Fibroblast of pulmonary artery (primary cell): Measurements from ENCODE around the gene ACSBG1.
"Not testable (repeated sequence)": the region's sequence is repeated elsewhere in the genome, so short reads cannot be mapped to it uniquely, and the experiment has no call there.

Source experiments
- DNase-seq: peaks from one replicate; pipeline ENCODE4 v3.0.0-alpha.2; 2010; ENCODE audit warnings: low read depth
- H3K4me3 ChIP-seq: replicated peaks from 2 replicates; pipeline ENCODE4 v1.5.1; 2011; ENCODE audit warnings: low read depth, mild to moderate bottlenecking, control low read depth, low read length, moderate library complexity
- TF ChIP-seq, protein P1 (sequence below): IDR thresholded peaks from 2 replicates; pipeline ENCODE4 v1.5.1; 2011; ENCODE audit warnings: mild to moderate bottlenecking, control low read depth, low read length, inconsistent platforms; ENCODE audit errors: missing control alignments

The ACSBG1 gene

DNA sequence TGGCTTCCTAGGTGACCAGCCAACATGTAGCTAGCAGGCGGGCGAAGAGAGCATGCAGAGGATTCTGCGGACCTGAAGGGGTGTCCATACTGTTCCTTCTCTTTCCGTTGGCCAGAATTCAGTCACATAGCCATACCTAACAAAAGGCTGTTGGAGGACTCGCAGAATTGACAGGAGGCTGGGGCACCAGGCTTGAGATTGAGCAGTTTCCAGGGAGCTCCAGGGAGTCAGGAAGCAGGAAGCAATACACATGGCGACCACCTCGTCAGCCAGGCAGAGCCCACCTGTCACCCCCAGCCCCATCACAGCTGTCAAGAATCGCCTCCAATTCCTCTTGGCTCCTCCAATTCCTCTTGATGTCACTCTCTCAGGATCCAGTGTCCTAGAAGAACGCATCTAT lies 16.8 kb upstream of the ACSBG1 start:
- DNase-seq, result no peak
- TF ChIP-seq, protein P1, sequence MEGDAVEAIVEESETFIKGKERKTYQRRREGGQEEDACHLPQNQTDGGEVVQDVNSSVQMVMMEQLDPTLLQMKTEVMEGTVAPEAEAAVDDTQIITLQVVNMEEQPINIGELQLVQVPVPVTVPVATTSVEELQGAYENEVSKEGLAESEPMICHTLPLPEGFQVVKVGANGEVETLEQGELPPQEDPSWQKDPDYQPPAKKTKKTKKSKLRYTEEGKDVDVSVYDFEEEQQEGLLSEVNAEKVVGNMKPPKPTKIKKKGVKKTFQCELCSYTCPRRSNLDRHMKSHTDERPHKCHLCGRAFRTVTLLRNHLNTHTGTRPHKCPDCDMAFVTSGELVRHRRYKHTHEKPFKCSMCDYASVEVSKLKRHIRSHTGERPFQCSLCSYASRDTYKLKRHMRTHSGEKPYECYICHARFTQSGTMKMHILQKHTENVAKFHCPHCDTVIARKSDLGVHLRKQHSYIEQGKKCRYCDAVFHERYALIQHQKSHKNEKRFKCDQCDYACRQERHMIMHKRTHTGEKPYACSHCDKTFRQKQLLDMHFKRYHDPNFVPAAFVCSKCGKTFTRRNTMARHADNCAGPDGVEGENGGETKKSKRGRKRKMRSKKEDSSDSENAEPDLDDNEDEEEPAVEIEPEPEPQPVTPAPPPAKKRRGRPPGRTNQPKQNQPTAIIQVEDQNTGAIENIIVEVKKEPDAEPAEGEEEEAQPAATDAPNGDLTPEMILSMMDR, result no peak
- no peak overlapping the region for H3K4me3 ChIP-seq

DNA sequence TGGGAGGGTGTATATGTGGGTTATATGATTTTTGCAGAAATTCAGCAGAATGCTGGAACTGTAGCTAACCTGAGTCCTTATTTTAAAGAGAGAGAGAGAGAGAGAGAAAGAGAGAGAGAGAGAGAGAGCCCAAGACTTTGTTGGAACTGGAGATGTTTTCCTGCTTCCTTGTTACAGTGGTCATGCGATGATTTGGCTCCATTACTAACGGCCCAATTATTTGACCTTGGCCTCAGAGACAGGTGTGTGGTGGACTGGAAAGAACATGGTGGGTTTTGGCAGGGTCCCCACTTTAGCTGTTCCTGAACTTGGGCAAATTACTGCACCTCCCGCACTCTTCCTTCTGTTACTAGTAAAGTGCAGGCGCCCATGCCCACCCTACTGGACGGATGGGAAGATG lies 14.8 kb upstream of the ACSBG1 start:
- TF ChIP-seq, protein P1, result no peak
- no peak overlapping the region for H3K4me3 ChIP-seq
- no peak for DNase-seq

DNA sequence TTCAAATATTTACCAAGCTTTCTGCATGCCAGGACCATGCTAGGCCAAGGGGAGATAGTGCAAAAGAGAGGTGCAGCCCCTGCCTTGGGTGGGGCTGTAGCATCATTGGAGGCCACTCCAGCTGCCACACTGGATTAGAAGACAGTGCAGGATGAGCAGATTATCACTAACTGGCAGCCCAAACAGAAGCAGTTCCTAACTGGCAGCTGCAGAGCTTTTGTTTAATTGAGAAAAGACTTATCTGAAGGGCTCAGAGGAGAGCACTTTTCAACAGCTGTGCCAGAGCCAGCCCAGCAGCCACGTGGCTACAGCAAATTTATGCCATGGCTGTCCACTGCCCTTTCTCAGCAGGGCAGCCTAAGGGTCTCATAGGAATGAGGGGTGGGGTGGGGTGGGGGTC lies 13.5 kb upstream of the ACSBG1 start:
- no peak overlapping the region for H3K4me3 ChIP-seq
- no peak for DNase-seq
- TF ChIP-seq, protein P1, result no peak

DNA sequence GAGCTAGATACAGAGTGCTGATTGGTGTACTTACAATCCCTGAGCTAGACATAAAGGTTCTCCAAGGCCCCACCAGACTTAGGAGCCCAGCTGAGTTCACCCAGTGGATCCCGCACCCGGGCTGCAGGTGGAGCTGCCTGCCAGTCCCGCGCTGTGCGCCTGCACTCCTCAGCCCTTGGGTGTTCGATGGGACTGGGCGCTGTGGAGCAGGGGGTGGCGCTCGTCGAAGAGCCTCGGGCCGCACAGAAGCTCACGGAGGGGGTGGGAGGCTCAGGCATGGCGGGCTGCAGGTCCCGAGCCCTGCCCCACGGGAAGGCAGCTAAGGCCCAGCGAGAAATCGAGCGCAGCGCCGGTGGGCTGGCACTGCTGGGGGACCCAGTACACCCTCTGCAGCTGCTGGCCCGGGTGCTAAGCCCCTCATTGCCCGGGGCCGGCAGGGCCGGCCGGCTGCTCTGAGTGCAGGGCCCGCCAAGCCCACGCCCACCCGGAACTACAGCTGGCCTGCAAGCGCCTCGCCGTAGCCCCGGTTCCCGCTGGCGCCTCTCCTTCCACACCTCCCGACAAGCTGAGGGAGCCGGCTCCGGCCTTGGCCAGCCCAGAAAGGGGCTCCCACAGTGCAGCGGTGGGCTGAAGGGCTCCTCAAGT lies 11.7 kb upstream of the ACSBG1 start:
- not testable (repeated sequence) for H3K4me3 ChIP-seq, DNase-seq

DNA sequence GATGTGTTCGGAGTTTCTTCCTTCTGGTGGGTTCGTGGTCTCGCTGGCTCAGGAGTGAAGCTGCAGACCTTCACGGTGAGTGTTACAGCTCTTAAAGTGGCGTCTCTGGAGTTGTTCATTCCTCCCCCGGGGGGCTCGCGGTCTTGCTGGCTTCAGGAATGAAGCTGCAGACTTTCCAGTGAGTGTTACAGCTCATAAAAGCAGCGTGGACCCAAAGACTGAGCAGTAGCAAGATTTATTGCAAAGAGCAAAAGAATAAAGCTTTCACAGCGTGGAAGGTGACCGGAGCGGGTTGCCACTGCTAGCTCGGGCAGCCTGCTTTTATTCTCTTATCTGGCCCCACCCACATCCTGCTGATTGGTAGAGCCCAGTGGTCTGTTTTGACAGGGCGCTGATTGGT lies 11.0 kb upstream of the ACSBG1 start:
- H3K4me3 ChIP-seq, DNase-seq: not testable (repeated sequence)

DNA sequence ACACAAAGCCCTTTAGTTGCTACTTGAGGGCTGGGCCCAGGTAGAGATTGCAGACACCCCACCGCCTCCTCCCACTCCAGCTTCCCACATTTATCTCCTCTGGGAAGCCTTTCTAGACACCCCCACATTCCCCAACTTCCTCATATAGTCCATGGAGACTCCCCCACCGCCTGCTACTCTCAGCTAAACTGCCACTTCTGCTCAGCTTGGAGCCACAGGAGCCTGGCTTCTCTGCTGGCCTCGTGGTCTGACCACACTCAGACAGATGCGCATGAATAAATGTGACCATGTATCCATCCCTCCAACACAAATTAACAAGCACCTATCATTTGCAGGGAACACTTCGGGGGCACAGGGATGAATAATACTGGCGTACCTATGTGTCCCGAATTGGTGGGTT lies 10.5 kb upstream of the ACSBG1 start:
- TF ChIP-seq, protein P1, result no peak
- no peak overlapping the region for H3K4me3 ChIP-seq
- DNase-seq, result no peak

DNA sequence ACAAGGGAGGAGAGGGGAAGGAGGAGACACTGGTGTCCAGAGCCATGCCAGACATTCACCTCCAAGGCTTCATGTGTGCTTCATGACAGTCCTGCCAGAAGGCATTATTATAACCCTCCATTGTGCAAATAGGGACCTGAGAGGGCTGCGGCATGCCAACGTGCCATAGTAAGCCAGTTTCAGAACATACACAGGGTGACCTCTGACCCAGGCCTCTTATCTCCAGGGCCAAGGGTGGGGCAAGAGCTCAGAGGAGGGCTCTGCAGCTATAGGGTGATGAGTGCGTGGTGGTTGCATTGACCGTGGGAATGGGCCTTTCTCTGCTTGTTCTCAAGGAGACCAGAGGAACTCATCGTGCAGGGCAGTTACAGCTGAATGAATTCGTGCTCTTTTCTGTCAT lies 9.7 kb upstream of the ACSBG1 start:
- no peak for DNase-seq
- TF ChIP-seq, protein P1, result no peak
- H3K4me3 ChIP-seq, result no peak overlapping the region

DNA sequence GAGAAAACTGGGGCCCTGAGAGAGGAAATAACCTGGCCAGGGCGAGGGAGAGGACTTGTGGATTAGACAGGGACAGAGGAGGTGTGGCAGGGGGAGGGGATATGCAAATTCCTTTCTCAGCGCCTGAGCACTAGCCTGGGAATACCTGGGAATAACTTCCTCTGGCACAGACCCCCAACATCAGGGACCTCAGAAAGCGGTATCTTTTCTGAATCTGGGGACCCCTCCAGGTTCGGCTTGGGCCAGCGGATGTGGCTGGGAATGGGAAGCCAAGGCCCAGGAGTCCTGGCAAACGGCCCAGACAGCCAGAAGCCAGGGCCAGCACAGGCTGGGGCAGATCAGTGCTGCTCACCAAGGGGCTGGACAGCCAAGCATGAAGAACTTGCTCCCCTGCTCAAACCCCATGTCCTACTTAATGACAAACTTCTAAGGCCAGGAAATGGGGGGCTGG lies 9.2 kb upstream of the ACSBG1 start:
- peak; percentile 46 for DNase-seq
- H3K4me3 ChIP-seq, result no peak overlapping the region
- TF ChIP-seq, protein P1, result no peak
